ENCODE data around the gene OPCML. TPM values are rescaled to one million over a fixed set of nuclear protein-coding genes. Genes with fewer than 3 reads are reported as not detected.

Gene OPCML
- total RNA-seq, 2 donors from 2014 or later: 0.34 TPM; not detected in 1

DNA sequence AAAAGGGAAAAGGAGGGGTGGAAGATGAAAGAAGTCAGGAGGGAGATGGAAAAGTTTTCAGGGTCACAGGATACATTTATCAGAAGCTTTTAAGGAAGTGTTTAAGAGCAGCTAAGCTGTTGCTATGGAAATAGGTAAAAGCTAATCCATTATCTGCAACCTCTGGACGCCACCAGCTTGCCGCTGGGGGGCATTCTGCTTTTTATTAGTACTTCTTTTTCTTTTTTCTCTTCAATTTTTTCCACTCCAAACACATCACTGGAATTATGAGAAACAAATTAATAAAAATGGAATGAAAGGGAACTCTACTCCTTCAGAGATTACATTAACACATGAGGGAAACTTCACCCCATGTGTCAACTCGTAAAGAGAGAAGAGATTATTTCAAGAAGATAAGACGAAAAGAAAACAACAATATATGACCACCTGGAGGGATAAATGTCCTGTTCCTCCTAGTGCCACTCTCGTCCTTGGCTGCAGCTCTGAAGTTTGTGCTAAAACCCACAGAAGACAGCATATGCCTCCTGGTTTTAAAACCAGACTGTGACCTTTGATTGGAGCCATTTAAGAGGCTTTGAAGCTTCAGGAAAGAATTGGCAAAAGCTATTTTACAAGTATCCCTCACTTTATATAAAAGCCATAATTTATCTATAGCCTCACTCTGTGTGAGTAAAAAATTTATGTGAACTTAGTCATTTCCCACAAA lies 972.8 kb downstream of the OPCML start:
- peaks cover 2% of the 10 kb centered on the region for H3K27me3 ChIP-seq (replicated peaks; ENCODE audit: insufficient read depth)
- H3K4me1 ChIP-seq (replicated peaks): no peaks in the 10 kb centered on the region
- no peak for TF ChIP-seq POLR2AphosphoS5 (IDR thresholded peaks at IDR 0.05)
- TF ChIP-seq, protein P1, sequence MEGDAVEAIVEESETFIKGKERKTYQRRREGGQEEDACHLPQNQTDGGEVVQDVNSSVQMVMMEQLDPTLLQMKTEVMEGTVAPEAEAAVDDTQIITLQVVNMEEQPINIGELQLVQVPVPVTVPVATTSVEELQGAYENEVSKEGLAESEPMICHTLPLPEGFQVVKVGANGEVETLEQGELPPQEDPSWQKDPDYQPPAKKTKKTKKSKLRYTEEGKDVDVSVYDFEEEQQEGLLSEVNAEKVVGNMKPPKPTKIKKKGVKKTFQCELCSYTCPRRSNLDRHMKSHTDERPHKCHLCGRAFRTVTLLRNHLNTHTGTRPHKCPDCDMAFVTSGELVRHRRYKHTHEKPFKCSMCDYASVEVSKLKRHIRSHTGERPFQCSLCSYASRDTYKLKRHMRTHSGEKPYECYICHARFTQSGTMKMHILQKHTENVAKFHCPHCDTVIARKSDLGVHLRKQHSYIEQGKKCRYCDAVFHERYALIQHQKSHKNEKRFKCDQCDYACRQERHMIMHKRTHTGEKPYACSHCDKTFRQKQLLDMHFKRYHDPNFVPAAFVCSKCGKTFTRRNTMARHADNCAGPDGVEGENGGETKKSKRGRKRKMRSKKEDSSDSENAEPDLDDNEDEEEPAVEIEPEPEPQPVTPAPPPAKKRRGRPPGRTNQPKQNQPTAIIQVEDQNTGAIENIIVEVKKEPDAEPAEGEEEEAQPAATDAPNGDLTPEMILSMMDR (IDR thresholded peaks at IDR 0.05): no peak
- no peak for TF ChIP-seq POLR2A (IDR thresholded peaks at IDR 0.05)
- WGBS: 25% methylated on average over 5 of the region's 5 CpGs
- no peaks in the 10 kb centered on the region for H3K36me3 ChIP-seq
- DNase-seq (ENCODE audit: low spot score): no peak
- intact Hi-C loops (cut with DNase I): no loop called here
- H3K9me3 ChIP-seq: no peaks in the 10 kb centered on the region
- H3K27ac ChIP-seq: no peak overlapping the region
- no peak overlapping the region for H3K4me3 ChIP-seq

DNA sequence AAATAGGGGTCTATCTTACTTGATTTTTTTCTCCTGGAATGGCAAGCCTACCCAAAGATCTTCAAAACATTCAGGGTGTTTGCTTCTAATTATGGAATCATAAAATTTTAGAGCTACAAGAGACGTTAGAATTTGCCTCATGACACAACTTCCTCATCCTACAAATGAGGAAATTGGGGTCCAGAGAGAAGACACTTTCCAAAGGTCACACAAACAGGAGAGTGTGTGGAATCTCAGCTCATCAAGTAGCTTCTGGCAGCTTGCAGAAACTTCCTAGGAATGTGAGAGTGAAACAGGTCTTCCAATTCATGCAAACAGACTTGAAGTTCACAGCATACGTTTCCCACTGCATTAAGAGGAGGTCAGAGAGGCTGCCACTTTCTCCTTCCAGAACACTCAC lies 976.0 kb downstream of the OPCML start:
- no peaks in the 10 kb centered on the region for H3K36me3 ChIP-seq
- no peaks in the 10 kb centered on the region for H3K9me3 ChIP-seq
- H3K27ac ChIP-seq: no peak overlapping the region
- WGBS: 58% methylated on average over 2 of the region's 2 CpGs
- TF ChIP-seq, protein P1 (IDR thresholded peaks at IDR 0.05): no peak
- no peak for TF ChIP-seq POLR2AphosphoS5 (IDR thresholded peaks at IDR 0.05)
- no peak for TF ChIP-seq POLR2A (IDR thresholded peaks at IDR 0.05)
- no peaks in the 10 kb centered on the region for H3K4me1 ChIP-seq (replicated peaks)
- intact Hi-C loops (cut with DNase I): no loop called here
- H3K27me3 ChIP-seq (replicated peaks; ENCODE audit: insufficient read depth): peaks cover 2% of the 10 kb centered on the region
- H3K4me3 ChIP-seq: no peak overlapping the region
- DNase-seq (ENCODE audit: low spot score): no peak

DNA sequence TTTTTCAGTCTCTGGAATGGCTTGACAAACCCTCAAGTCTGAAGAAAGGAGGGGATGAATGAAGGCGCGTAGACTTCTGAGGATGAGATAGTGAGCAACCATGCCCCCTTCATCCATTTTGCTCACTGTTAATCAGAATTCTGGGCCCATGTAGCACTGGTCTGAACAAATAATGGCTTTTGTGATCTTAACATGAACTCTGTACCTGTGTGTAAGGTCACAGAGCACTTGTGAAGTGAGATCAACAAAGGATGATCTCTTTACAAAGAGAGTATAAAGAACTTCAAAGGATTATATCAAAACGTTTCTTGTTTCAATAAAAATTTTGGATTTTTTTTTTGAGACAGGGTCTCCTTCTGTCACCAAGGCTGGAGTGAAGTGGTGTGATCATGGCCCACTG lies 976.7 kb downstream of the OPCML start:
- H3K4me3 ChIP-seq: no peak overlapping the region
- no peaks in the 10 kb centered on the region for H3K4me1 ChIP-seq (replicated peaks)
- H3K27ac ChIP-seq: no peak overlapping the region
- 81% methylated on average over 3 of the region's 3 CpGs for WGBS
- H3K36me3 ChIP-seq: no peaks in the 10 kb centered on the region
- no peaks in the 10 kb centered on the region for H3K9me3 ChIP-seq
- H3K27me3 ChIP-seq (replicated peaks; ENCODE audit: insufficient read depth): peaks cover 2% of the 10 kb centered on the region
- intact Hi-C loops (cut with DNase I): no loop called here
- TF ChIP-seq POLR2AphosphoS5 (IDR thresholded peaks at IDR 0.05): no peak
- TF ChIP-seq, protein P1 (IDR thresholded peaks at IDR 0.05): no peak
- TF ChIP-seq POLR2A (IDR thresholded peaks at IDR 0.05): no peak
- DNase-seq (ENCODE audit: low spot score): no peak

DNA sequence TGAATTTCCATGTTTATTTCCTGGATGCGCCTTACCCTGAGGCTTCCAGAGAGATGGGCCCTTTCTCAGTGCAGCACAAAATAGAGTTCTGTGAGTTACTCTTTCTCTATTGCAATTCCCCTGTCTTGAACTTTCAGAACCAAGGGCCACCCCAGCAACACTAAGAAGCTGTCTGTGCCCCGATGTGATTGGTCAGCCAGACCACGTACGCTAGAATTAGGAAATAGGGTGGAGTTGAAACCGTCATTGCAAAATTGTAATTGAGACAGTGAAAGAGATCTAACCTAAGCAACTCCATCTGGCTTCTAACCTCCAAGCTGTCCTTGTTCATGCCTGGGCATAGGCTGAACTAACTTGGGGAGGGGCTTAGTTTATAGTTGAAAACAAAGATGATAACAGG lies 981.3 kb downstream of the OPCML start:
- Histone ChIP-seq H3K4me1 (replicated peaks) (no peaks in the 10 kb centered on the region), H3K27ac (no peak overlapping the region), H3K27me3 (replicated peaks; ENCODE audit: insufficient read depth) (peaks cover 2% of the 10 kb centered on the region), H3K4me3 (no peak overlapping the region), H3K9me3 (no peaks in the 10 kb centered on the region), H3K36me3 (no peaks in the 10 kb centered on the region)
- TF ChIP-seq POLR2AphosphoS5 (IDR thresholded peaks at IDR 0.05) (no peak), POLR2A (IDR thresholded peaks at IDR 0.05) (no peak)
- TF ChIP-seq, protein P1 (IDR thresholded peaks at IDR 0.05): no peak
- intact Hi-C loops (cut with DNase I): no loop called here
- no peak for DNase-seq (ENCODE audit: low spot score)
- WGBS: 97% methylated on average over 5 of the region's 5 CpGs

DNA sequence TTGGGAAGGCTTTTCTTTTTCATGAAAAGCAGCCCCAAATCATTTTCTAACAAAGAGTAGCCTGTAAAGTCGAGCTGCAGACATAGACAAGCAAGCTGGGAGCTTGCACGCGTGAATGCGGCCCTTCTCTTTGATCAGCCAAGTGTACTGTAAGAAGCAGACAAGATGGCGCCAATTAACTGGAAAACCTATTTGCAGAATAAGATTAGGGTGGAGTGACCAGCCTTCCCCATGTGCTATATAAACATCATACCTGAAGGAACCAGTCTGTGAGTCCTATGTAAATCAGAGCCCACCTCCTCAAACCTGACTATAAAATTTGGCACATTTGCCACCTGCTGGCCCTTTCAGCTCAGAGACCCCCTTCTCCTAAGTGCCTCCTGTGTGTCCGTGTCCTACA lies 982.7 kb downstream of the OPCML start:
- Histone ChIP-seq H3K36me3 (no peaks in the 10 kb centered on the region), H3K27me3 (replicated peaks; ENCODE audit: insufficient read depth) (no peaks in the 10 kb centered on the region), H3K4me3 (no peak overlapping the region), H3K27ac (no peak overlapping the region), H3K9me3 (no peaks in the 10 kb centered on the region), H3K4me1 (replicated peaks) (no peaks in the 10 kb centered on the region)
- DNase-seq (ENCODE audit: low spot score): no peak
- WGBS: 67% methylated on average over 6 of the region's 6 CpGs
- no peak for TF ChIP-seq POLR2A (IDR thresholded peaks at IDR 0.05)
- TF ChIP-seq, protein P1 (IDR thresholded peaks at IDR 0.05): no peak
- no peak for TF ChIP-seq POLR2AphosphoS5 (IDR thresholded peaks at IDR 0.05)
- intact Hi-C loops (cut with DNase I): no loop called here

All from prostate gland (tissue), 2 donors.